Activated B cell treated with CpG ODN at 0.5 μM for 24 hours (primary cell): Measurements from ENCODE around the gene COG5. TPM values are rescaled to one million over a fixed set of nuclear protein-coding genes. Genes with fewer than 3 reads are reported as not detected.

Experiments
- ATAC-seq: fragments of 200-7000 bp; cut with Tn5 transposase; one replicate; pipeline ENCODE4 v1.10.0; 2021; ENCODE audit warnings: low read depth, mild to moderate bottlenecking, moderate library complexity
- CTCF ChIA-PET: fragments of 350-600 bp; sonication (Branson Sonifier 250); formaldehyde crosslinking; loops from one replicate; lab custom pipeline; 2021; ENCODE audit warnings: antibody characterized with exemption; lab: Charles Lee
- POLR2A ChIA-PET: fragments of 350-600 bp; sonication (Branson Sonifier 250); formaldehyde crosslinking; loops from one replicate; lab custom pipeline; 2021; ENCODE audit warnings: antibody characterized with exemption; lab: Charles Lee
- DNase-seq: peaks from one replicate; pipeline ENCODE4 v3.0.0; 2022
- H3K27ac Mint-ChIP-seq: one replicate; pipeline ENCODE4 v1.8.0; 2020; ENCODE audit warnings: mixed read lengths
- H3K27me3 Mint-ChIP-seq: one replicate; pipeline ENCODE4 v1.8.0; 2021; ENCODE audit warnings: mixed read lengths
- H3K36me3 Mint-ChIP-seq: one replicate; pipeline ENCODE4 v1.8.0; 2021; ENCODE audit warnings: low read depth, mixed read lengths
- H3K4me1 Mint-ChIP-seq: one replicate; pipeline ENCODE4 v1.8.0; 2021; ENCODE audit warnings: mixed read lengths
- H3K4me3 Mint-ChIP-seq: one replicate; pipeline ENCODE4 v1.8.0; 2020; ENCODE audit warnings: mild to moderate bottlenecking, mixed read lengths
- H3K9me3 Mint-ChIP-seq: one replicate; pipeline ENCODE4 v1.8.0; 2020; ENCODE audit warnings: mixed read lengths
- intact Hi-C: fragments of 100-400 bp; cut with micrococcal nuclease; formaldehyde crosslinking; loops from one replicate; pipeline ENCODE4 v1.15.1; 2024
- total RNA-seq: library from RNA; stranded (reverse); gene quantifications from 2 replicates; pipeline ENCODE4 v1.2.3, GENCODE V29; 2022
- TF ChIP-seq, protein P1 (sequence below): fragments of 200-600 bp; IDR thresholded peaks from one replicate; pipeline ENCODE4 v1.8.0; 2022; ENCODE audit warnings: antibody characterized with exemption, mild to moderate bottlenecking

Gene COG5
- total RNA-seq, 1 donor from 2014 or later: 47.0 TPM

DNA sequence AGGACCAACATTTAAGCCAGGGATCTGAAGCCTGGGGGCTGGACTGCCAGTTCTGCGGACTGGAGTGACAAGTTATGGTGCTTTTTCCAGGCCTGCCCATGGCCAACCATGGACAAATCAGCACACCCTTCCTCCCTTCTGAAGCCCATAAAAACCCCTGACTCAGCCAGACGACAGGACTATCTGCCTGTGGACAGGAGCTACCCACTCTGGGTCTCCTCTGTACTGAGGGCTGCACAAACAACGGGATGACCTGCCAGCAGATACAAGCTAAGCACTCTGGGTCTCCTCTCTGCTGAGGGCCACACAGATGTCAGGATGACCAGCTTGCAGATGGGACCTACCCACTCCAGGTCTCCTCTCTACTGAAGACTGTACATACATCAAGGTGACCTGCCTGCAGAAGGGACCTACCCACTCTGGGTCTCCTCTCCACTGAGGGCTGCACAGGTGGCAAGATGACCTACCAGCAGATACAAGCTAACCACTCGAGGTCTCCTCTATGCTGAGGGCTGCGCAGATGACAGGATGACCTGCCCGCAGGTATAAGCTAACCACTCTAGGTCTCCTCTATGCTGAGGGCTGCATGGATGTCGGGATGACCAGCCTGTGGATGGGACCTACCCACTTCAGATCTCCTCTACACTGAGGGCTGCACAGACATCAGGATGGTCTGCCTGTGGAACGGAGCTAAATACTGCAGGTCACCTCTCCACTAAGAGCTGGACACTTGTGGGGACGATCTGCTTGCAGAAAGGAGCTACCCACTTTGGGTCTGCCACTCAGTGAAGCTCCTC lies 204.0 kb downstream of the COG5 start:
- H3K4me1 Mint-ChIP-seq: no peaks in the 10 kb centered on the region
- no peaks in the 10 kb centered on the region for H3K27me3 Mint-ChIP-seq
- ChIA-PET CTCF (no interaction called here), POLR2A (no interaction called here)
- ATAC-seq: no peak
- TF ChIP-seq, protein P1, sequence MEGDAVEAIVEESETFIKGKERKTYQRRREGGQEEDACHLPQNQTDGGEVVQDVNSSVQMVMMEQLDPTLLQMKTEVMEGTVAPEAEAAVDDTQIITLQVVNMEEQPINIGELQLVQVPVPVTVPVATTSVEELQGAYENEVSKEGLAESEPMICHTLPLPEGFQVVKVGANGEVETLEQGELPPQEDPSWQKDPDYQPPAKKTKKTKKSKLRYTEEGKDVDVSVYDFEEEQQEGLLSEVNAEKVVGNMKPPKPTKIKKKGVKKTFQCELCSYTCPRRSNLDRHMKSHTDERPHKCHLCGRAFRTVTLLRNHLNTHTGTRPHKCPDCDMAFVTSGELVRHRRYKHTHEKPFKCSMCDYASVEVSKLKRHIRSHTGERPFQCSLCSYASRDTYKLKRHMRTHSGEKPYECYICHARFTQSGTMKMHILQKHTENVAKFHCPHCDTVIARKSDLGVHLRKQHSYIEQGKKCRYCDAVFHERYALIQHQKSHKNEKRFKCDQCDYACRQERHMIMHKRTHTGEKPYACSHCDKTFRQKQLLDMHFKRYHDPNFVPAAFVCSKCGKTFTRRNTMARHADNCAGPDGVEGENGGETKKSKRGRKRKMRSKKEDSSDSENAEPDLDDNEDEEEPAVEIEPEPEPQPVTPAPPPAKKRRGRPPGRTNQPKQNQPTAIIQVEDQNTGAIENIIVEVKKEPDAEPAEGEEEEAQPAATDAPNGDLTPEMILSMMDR: no peak
- H3K9me3 Mint-ChIP-seq: peaks cover 4% of the 10 kb centered on the region
- no peak overlapping the region for H3K27ac Mint-ChIP-seq
- intact Hi-C loops: no loop called here
- peaks cover 50% of the 10 kb centered on the region for H3K36me3 Mint-ChIP-seq
- no peak overlapping the region for H3K4me3 Mint-ChIP-seq
- no peak for DNase-seq

DNA sequence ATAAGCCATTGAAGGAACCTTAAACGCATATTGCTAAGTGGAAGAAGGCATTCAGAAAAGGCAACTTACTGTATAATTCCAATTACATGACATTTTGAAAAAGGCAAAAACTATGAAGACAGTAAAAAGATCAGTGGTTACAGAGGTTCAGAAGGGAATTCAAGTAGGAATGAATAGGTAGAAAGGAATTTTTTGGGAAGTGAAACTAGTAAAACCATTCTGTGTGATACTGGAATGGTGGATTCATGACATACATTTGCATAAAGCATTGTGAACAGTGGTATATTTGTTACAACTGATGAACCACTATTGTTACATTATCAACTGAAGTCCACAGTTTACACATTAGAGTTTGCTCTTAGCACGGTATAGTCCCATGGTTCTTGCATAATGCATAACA lies 208.1 kb downstream of the COG5 start:
- POLR2A ChIA-PET: no interaction called here
- no peak overlapping the region for H3K4me3 Mint-ChIP-seq
- ATAC-seq (no peak), DNase-seq (no peak)
- H3K27ac Mint-ChIP-seq: no peak overlapping the region
- H3K36me3 Mint-ChIP-seq: peaks cover 31% of the 10 kb centered on the region
- TF ChIP-seq, protein P1: no peak
- CTCF ChIA-PET: no interaction called here
- H3K4me1 Mint-ChIP-seq: no peaks in the 10 kb centered on the region
- peaks cover 4% of the 10 kb centered on the region for H3K9me3 Mint-ChIP-seq
- intact Hi-C loops: no loop called here
- no peaks in the 10 kb centered on the region for H3K27me3 Mint-ChIP-seq

DNA sequence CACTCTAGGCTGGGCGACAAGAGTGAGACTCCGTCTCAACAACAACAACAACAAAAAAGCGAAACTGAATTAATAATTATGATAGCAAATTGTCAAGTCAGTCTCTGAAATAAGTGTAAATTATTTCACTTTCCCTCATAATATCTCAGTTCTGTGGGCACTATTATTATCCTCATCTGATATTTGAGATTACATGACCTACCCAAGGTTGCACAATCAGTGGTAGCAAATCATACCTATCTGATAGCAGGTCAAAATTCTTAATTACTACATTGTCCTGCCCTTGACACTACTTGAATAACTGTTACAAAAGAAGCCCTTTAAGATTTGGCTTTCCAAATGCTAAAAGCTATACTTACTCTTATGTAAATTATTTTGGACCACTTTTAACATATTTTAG lies 209.1 kb downstream of the COG5 start:
- ATAC-seq (no peak), DNase-seq (no peak)
- H3K4me1 Mint-ChIP-seq: no peaks in the 10 kb centered on the region
- TF ChIP-seq, protein P1: no peak
- H3K9me3 Mint-ChIP-seq: peaks cover 2% of the 10 kb centered on the region
- H3K27me3 Mint-ChIP-seq: no peaks in the 10 kb centered on the region
- peaks cover 21% of the 10 kb centered on the region for H3K36me3 Mint-ChIP-seq
- POLR2A ChIA-PET: no interaction called here
- no peak overlapping the region for H3K27ac Mint-ChIP-seq
- CTCF ChIA-PET: no interaction called here
- intact Hi-C loops: no loop called here
- H3K4me3 Mint-ChIP-seq: no peak overlapping the region

DNA sequence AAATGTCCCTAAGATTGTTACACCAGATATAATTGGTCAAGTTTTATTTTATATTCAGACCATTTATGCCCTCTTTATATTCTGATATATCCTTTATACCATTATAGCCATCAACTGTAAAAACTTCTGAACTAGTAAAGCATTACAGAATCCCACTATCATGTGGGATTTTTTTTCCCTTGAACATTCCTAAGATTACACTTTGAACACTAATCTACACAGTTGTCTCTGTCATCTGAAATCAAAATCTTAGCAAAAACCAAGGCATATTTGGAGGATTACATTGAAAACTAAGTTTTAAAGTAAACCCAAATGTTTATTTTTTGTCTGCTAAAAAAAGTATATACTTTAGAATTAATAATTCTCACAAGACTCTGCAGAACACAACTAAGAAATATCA lies 210.0 kb downstream of the COG5 start:
- H3K36me3 Mint-ChIP-seq: peaks cover 12% of the 10 kb centered on the region
- H3K27ac Mint-ChIP-seq: no peak overlapping the region
- ChIA-PET CTCF (no interaction called here), POLR2A (no interaction called here)
- TF ChIP-seq, protein P1: no peak
- H3K4me3 Mint-ChIP-seq: no peak overlapping the region
- ATAC-seq (no peak), DNase-seq (no peak)
- no peaks in the 10 kb centered on the region for H3K27me3 Mint-ChIP-seq
- H3K4me1 Mint-ChIP-seq: no peaks in the 10 kb centered on the region
- H3K9me3 Mint-ChIP-seq: no peaks in the 10 kb centered on the region
- intact Hi-C loops: no loop called here

DNA sequence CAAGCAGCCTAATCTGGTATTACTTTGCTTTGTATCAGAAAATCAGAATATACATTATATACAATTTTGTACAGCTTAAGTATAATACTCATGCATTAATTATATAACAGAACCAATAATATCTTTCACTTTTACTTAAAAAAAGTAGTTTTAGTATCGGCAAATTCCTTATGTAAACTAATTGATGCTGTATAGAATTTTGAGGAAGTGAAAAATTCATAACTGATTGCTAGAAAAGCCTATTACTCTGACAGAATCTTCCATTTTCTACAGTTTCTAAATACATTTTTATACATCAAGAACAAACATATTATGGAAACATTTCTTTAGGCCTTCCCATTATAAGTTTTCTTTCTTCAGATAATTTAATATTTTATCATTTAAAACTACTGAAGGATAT lies 217.8 kb downstream of the COG5 start:
- H3K4me3 Mint-ChIP-seq: no peak overlapping the region
- ChIA-PET POLR2A (no interaction called here), CTCF (no interaction called here)
- no peak for DNase-seq
- no peak for ATAC-seq
- intact Hi-C loops: no loop called here
- no peak overlapping the region for H3K27ac Mint-ChIP-seq
- H3K36me3 Mint-ChIP-seq: peaks cover 9% of the 10 kb centered on the region
- TF ChIP-seq, protein P1: no peak
- no peaks in the 10 kb centered on the region for H3K9me3 Mint-ChIP-seq
- peaks cover 4% of the 10 kb centered on the region for H3K4me1 Mint-ChIP-seq
- no peaks in the 10 kb centered on the region for H3K27me3 Mint-ChIP-seq
